ENCODE measurements around the gene BNC1.

GRCh38 chr15:83319771-83320170 is 35.3 kb upstream of the BNC1 start:
- TF ChIP-seq ARNTL (CRISPR knock-in tag; IDR thresholded peaks at IDR 0.05; ENCODE audit: borderline replicate concordance, low read depth), result no peak
- no peak for TF ChIP-seq POU6F1 (CRISPR knock-in tag; IDR thresholded peaks at IDR 0.05; ENCODE audit: borderline replicate concordance, low read depth)
- no peak for TF ChIP-seq ZC3H10 (CRISPR knock-in tag; IDR thresholded peaks at IDR 0.05)
- no peak for TF ChIP-seq PPARA (CRISPR knock-in tag; IDR thresholded peaks at IDR 0.05; ENCODE audit: borderline replicate concordance)
- no peak for TF ChIP-seq CREB5 (CRISPR knock-in tag; IDR thresholded peaks at IDR 0.05; ENCODE audit: low read depth)
- no peak for TF ChIP-seq ESRRG (CRISPR knock-in tag; IDR thresholded peaks at IDR 0.05)
- TF ChIP-seq PATZ1 (CRISPR knock-in tag; IDR thresholded peaks at IDR 0.05; ENCODE audit: borderline replicate concordance), result no peak

All from SK-N-SH treated with all-trans-retinoic acid at 6 μM for 48 hours (cell line).